Measurements from ENCODE around the gene TCEAL7. TPM values are rescaled to one million over a fixed set of nuclear protein-coding genes. Genes with fewer than 3 reads are reported as not detected.

Gene TCEAL7
- polyA plus RNA-seq, 2 of the 4 experiments (the other 2 are of a cell fraction): not detected

DNA sequence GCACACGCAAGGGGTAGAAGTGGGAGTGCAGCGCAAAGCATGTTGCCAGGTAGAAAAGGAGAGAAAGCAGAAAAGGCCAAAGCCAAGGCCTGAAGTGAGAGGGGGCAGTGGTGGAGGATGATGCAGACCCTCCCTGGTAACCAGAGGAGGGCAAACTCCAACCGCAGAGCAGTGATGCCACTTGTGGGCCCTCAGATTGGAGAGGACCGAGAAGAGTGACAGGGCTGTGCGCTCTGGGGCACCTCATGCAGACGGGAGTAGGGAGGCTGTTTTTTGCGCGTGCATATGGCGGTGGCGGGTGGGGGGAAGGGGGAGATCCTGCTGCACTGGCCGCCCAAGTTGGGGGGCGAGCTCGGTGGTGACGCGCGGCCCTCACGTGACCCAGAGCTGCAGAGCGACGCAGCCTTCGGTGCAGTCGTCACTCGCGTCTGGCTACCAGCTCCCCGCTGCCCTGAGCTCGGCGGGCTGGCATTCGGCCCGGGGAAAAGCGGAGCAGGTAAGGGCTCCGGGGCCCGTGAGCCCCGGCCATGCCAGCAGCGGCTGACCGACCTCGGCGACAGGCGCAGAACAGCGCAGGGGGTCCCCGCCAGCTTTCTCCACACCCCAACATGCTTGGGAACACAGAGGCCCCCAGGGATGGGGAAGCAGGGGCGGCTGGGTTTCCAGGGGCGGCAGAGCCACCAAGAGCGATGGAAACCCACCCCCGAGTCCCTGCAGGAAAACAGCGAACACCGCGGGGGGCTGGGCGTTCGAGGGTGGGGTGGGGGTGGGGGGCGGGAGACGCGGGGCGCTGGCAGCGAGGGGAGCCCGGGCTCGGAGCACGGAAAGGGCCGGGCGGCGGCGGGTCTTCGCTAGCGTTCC, 46.3 kb downstream of the TCEAL7 start, which contains the start of gene BEX3 (continued):
- TF ChIP-seq, protein P1, sequence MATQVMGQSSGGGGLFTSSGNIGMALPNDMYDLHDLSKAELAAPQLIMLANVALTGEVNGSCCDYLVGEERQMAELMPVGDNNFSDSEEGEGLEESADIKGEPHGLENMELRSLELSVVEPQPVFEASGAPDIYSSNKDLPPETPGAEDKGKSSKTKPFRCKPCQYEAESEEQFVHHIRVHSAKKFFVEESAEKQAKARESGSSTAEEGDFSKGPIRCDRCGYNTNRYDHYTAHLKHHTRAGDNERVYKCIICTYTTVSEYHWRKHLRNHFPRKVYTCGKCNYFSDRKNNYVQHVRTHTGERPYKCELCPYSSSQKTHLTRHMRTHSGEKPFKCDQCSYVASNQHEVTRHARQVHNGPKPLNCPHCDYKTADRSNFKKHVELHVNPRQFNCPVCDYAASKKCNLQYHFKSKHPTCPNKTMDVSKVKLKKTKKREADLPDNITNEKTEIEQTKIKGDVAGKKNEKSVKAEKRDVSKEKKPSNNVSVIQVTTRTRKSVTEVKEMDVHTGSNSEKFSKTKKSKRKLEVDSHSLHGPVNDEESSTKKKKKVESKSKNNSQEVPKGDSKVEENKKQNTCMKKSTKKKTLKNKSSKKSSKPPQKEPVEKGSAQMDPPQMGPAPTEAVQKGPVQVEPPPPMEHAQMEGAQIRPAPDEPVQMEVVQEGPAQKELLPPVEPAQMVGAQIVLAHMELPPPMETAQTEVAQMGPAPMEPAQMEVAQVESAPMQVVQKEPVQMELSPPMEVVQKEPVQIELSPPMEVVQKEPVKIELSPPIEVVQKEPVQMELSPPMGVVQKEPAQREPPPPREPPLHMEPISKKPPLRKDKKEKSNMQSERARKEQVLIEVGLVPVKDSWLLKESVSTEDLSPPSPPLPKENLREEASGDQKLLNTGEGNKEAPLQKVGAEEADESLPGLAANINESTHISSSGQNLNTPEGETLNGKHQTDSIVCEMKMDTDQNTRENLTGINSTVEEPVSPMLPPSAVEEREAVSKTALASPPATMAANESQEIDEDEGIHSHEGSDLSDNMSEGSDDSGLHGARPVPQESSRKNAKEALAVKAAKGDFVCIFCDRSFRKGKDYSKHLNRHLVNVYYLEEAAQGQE (IDR thresholded peaks at IDR 0.05): no peak
- TF ChIP-seq MAZ (IDR thresholded peaks at IDR 0.05; ENCODE audit: borderline replicate concordance, low read depth, low read length): no peak
- no peak for TF ChIP-seq FOXS1 (CRISPR knock-in tag; IDR thresholded peaks at IDR 0.05)
- no peak for TF ChIP-seq SREBF2 (IDR thresholded peaks at IDR 0.05)
- TF ChIP-seq ESRRA (IDR thresholded peaks at IDR 0.05; ENCODE audit: borderline replicate concordance, low read length): no peak
- TF ChIP-seq, protein P2, sequence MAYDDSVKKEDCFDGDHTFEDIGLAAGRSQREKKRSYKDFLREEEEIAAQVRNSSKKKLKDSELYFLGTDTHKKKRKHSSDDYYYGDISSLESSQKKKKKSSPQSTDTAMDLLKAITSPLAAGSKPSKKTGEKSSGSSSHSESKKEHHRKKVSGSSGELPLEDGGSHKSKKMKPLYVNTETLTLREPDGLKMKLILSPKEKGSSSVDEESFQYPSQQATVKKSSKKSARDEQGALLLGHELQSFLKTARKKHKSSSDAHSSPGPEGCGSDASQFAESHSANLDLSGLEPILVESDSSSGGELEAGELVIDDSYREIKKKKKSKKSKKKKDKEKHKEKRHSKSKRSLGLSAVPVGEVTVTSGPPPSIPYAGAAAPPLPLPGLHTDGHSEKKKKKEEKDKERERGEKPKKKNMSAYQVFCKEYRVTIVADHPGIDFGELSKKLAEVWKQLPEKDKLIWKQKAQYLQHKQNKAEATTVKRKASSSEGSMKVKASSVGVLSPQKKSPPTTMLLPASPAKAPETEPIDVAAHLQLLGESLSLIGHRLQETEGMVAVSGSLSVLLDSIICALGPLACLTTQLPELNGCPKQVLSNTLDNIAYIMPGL (CRISPR knock-in tag; IDR thresholded peaks at IDR 0.05; ENCODE audit: borderline replicate concordance): no peak
- TF ChIP-seq POLR2AphosphoS2 (conservative IDR thresholded peaks at IDR 0.05; ENCODE audit: low read length): no peak
- no peak for TF ChIP-seq RNF2 (IDR thresholded peaks at IDR 0.05; ENCODE audit: borderline replicate concordance, low read depth)
- TF ChIP-seq KDM1A (IDR thresholded peaks at IDR 0.05; ENCODE audit: low read depth): no peak
- TF ChIP-seq, protein P3, sequence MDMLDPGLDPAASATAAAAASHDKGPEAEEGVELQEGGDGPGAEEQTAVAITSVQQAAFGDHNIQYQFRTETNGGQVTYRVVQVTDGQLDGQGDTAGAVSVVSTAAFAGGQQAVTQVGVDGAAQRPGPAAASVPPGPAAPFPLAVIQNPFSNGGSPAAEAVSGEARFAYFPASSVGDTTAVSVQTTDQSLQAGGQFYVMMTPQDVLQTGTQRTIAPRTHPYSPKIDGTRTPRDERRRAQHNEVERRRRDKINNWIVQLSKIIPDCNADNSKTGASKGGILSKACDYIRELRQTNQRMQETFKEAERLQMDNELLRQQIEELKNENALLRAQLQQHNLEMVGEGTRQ (IDR thresholded peaks at IDR 0.05): peak; percentile 90
- TF ChIP-seq CEBPB (IDR thresholded peaks at IDR 0.05): no peak
- no peak for TF ChIP-seq GATA3 (IDR thresholded peaks at IDR 0.05; ENCODE audit: borderline replicate concordance)
- no peak for TF ChIP-seq NFE2L2 (conservative IDR thresholded peaks at IDR 0.05; ENCODE audit: low read length)
- TF ChIP-seq RCOR1 (IDR thresholded peaks at IDR 0.05; ENCODE audit: low read depth, low read length): no peak
- no peak for TF ChIP-seq CHD2 (IDR thresholded peaks at IDR 0.05; ENCODE audit: low read length, partially characterized antibody)
- no peak for TF ChIP-seq RFX5 (IDR thresholded peaks at IDR 0.05)
- no peak for TF ChIP-seq TP53 (CRISPR knock-in tag; IDR thresholded peaks at IDR 0.05)
- TF ChIP-seq, protein P4, sequence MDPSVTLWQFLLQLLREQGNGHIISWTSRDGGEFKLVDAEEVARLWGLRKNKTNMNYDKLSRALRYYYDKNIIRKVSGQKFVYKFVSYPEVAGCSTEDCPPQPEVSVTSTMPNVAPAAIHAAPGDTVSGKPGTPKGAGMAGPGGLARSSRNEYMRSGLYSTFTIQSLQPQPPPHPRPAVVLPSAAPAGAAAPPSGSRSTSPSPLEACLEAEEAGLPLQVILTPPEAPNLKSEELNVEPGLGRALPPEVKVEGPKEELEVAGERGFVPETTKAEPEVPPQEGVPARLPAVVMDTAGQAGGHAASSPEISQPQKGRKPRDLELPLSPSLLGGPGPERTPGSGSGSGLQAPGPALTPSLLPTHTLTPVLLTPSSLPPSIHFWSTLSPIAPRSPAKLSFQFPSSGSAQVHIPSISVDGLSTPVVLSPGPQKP (IDR thresholded peaks at IDR 0.05; ENCODE audit: low read depth, low read length): no peak
- TF ChIP-seq, protein P5, sequence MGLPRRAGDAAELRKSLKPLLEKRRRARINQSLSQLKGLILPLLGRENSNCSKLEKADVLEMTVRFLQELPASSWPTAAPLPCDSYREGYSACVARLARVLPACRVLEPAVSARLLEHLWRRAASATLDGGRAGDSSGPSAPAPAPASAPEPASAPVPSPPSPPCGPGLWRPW (IDR thresholded peaks at IDR 0.05): no peak
- TF ChIP-seq, protein P6, sequence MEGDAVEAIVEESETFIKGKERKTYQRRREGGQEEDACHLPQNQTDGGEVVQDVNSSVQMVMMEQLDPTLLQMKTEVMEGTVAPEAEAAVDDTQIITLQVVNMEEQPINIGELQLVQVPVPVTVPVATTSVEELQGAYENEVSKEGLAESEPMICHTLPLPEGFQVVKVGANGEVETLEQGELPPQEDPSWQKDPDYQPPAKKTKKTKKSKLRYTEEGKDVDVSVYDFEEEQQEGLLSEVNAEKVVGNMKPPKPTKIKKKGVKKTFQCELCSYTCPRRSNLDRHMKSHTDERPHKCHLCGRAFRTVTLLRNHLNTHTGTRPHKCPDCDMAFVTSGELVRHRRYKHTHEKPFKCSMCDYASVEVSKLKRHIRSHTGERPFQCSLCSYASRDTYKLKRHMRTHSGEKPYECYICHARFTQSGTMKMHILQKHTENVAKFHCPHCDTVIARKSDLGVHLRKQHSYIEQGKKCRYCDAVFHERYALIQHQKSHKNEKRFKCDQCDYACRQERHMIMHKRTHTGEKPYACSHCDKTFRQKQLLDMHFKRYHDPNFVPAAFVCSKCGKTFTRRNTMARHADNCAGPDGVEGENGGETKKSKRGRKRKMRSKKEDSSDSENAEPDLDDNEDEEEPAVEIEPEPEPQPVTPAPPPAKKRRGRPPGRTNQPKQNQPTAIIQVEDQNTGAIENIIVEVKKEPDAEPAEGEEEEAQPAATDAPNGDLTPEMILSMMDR (IDR thresholded peaks at IDR 0.05): no peak
- no peak for TF ChIP-seq CBX8 (IDR thresholded peaks at IDR 0.05)

All from A549 (cell line).